K562 (cell line): ENCODE measurements around the gene SELL. TPM values are rescaled to one million over a fixed set of nuclear protein-coding genes. Genes with fewer than 3 reads are reported as not detected.

Source experiments
- ATAC-seq: fragments of 200-7000 bp; cut with Tn5 transposase; 3 replicates; pipeline ENCODE4 v1.9.1; 2020; ENCODE audit warnings: moderate library complexity
- BruUV-seq: library from RNA; stranded (reverse); fragments of 400-500 nt; replicated peaks from 2 replicates; lab custom pipeline; 2021; lab: Mats Ljungman, UMichigan
- CTCF ChIA-PET: fragments of 300-600 bp; formaldehyde crosslinking; extraction: SDS; loops from one replicate; lab custom pipeline; 2021; ENCODE audit warnings: low intra/inter-chr PET ratio; lab: Yijun Ruan, JAX
- POLR2A ChIA-PET: fragments of 300-600, 350-650 bp; sonication (Branson Sonifier 250); formaldehyde crosslinking; extraction: SDS; loops from one replicate; lab custom pipeline; 2021; ENCODE audit warnings: antibody characterized with exemption, inconsistent platforms; lab: Yijun Ruan, JAX
- DNase-seq, 4 experiments: peaks; one replicate each; pipeline versions ENCODE4 v3.0.0 to v3.0.0-alpha.2; 2011 to 2018; ENCODE audit warnings: low spot score in 3 of 4, mixed read lengths in 3 of 4; ENCODE audit errors: extremely low read depth in 1 of 4
- FAIRE-seq: peaks from 2 replicates; lab custom pipeline; 2011; peaks lifted over from hg19 to GRCh38; lab: Jason Lieb, UNC
- H2AFZ ChIP-seq: 2 replicates; pipeline ENCODE4 v1.6.0; 2011; ENCODE audit warnings: low read depth, low read length, control low read depth, inconsistent platforms
- H3K27ac ChIP-seq: fragments of 200-600 bp; 3 replicates; pipeline ENCODE4 v1.8.0; 2011; ENCODE audit warnings: low read depth, mild to moderate bottlenecking, control low read depth, inconsistent platforms, low read length, moderate library complexity, mixed read lengths; ENCODE audit errors: extremely low read depth
- H3K27me3 ChIP-seq, 2 experiments: fragments of 300-600 bp in 1 of 2; 2 replicates in 1 of 2; 3 replicates in 1 of 2; pipeline versions ENCODE4 v1.6.0 to v1.8.0; 2011; ENCODE audit warnings: inconsistent platforms in 2 of 2, low read length in 2 of 2, mild to moderate bottlenecking in 1 of 2, mixed read lengths in 1 of 2, moderate library complexity in 1 of 2; ENCODE audit not compliant: control insufficient read depth in 2 of 2, insufficient read depth in 2 of 2
- H3K36me3 ChIP-seq: fragments of 300-600 bp; 3 replicates; pipeline ENCODE4 v1.8.0; 2011; ENCODE audit warnings: mild to moderate bottlenecking, low read length, inconsistent platforms; ENCODE audit not compliant: control insufficient read depth, insufficient read depth
- H3K4me1 ChIP-seq, 2 experiments: fragments of 200-600 bp in 1 of 2; replicated peaks in 1 of 2; 2 replicates in 1 of 2; 3 replicates in 1 of 2; pipeline versions ENCODE4 v1.5.1 to v1.8.0; 2011; ENCODE audit warnings: inconsistent platforms in 2 of 2, low read length in 2 of 2, mild to moderate bottlenecking in 1 of 2, mixed read lengths in 1 of 2, moderate library complexity in 1 of 2; ENCODE audit not compliant: control insufficient read depth in 2 of 2, insufficient read depth in 2 of 2
- H3K4me2 ChIP-seq: 2 replicates; pipeline ENCODE4 v1.6.1; 2011; ENCODE audit warnings: low read length, control low read depth, inconsistent platforms, mixed read lengths; ENCODE audit not compliant: insufficient read depth
- H3K4me3 ChIP-seq: fragments of 200-600 bp; sonication (generic), shearing (Covaris generic); 2 replicates; pipeline ENCODE4 v1.5.1; 2016; ENCODE audit warnings: control low read depth, inconsistent platforms
- H3K79me2 ChIP-seq: fragments of 200-600 bp; 3 replicates; pipeline ENCODE4 v1.8.0; 2011; ENCODE audit warnings: low read length, inconsistent platforms; ENCODE audit not compliant: control insufficient read depth, insufficient read depth
- H3K9ac ChIP-seq, 2 experiments: 2 replicates each; pipeline versions ENCODE4 v1.6.0 to v1.6.1; 2011; ENCODE audit warnings: low read depth in 2 of 2, low read length in 2 of 2, control low read depth in 1 of 2, inconsistent platforms in 1 of 2, mild to moderate bottlenecking in 1 of 2, mixed read lengths in 1 of 2; ENCODE audit not compliant: insufficient read depth in 1 of 2
- H3K9me1 ChIP-seq: one replicate; pipeline ENCODE4 v1.6.0; 2011; ENCODE audit warnings: inconsistent platforms, mild to moderate bottlenecking, low read length, moderate library complexity; ENCODE audit not compliant: control insufficient read depth, insufficient read depth
- H3K9me3 ChIP-seq: replicated peaks from 2 replicates; pipeline ENCODE4 v1.5.1; 2011; ENCODE audit warnings: low read depth, low read length, inconsistent platforms; ENCODE audit not compliant: control insufficient read depth, insufficient read depth
- H4K20me1 ChIP-seq: replicated peaks from 2 replicates; pipeline ENCODE4 v1.6.1; 2011; ENCODE audit warnings: low read length, inconsistent platforms, mixed read lengths; ENCODE audit not compliant: control insufficient read depth, insufficient read depth
- ATF3 ChIP-seq, 2 experiments: fragments of 450-650 bp in 1 of 2; sonication (generic) in 1 of 2; formaldehyde crosslinking in 1 of 2; IDR thresholded peaks in 1 of 2; conservative IDR thresholded peaks in 1 of 2; 2 replicates each; pipeline versions ENCODE4 v1.6.1 to v1.8.1; 2016 to 2023; ENCODE audit warnings: mild to moderate bottlenecking in 2 of 2, moderate library complexity in 2 of 2, inconsistent platforms in 1 of 2, missing genetic modification reagents in 1 of 2
- CEBPB ChIP-seq: fragments of 450-650 bp; IDR thresholded peaks from 2 replicates; pipeline ENCODE4 v1.6.1; 2016; ENCODE audit warnings: missing genetic modification characterization, missing compliant biosample characterization
- CEBPG ChIP-seq, 3 experiments: fragments of 200-800 bp in 1 of 3; sonication (Bioruptor generic) in 1 of 3; sonication (generic) in 1 of 3; formaldehyde crosslinking in 1 of 3; IDR thresholded peaks in 2 of 3; conservative IDR thresholded peaks in 1 of 3; 2 replicates each; pipeline versions ENCODE4 v1.6.1 to v1.8.0; 2016 to 2022; ENCODE audit warnings: missing compliant biosample characterization in 2 of 3, missing genetic modification characterization in 2 of 3, mild to moderate bottlenecking in 1 of 3, missing genetic modification reagents in 1 of 3
- CREBBP ChIP-seq: IDR thresholded peaks from one replicate; pipeline ENCODE4 v1.6.1; 2012; ENCODE audit warnings: low read depth, mild to moderate bottlenecking, control low read depth, inconsistent platforms, low read length
- CTCF ChIP-seq, 3 experiments: IDR thresholded peaks in 2 of 3; conservative IDR thresholded peaks in 1 of 3; 2 replicates each; pipeline ENCODE4 v1.5.1; 2011 to 2012; ENCODE audit warnings: low read length in 3 of 3, mild to moderate bottlenecking in 3 of 3, control low read depth in 2 of 3, improper control_type of control experiment in 1 of 3, inconsistent platforms in 1 of 3, low read depth in 1 of 3, mixed read lengths in 1 of 3, moderate library complexity in 1 of 3; ENCODE audit not compliant: insufficient read depth in 2 of 3
- DEAF1 ChIP-seq: fragments of 450-650 bp; formaldehyde crosslinking; IDR thresholded peaks from 2 replicates; pipeline ENCODE4 v1.4.0; 2020; ENCODE audit warnings: mild to moderate bottlenecking, moderate library complexity
- NCOA4 ChIP-seq: fragments of 450-650 bp; IDR thresholded peaks from 2 replicates; pipeline ENCODE4 v1.6.1; 2018; ENCODE audit warnings: mild to moderate bottlenecking; ENCODE audit not compliant: partially characterized antibody
- SMARCA4 ChIP-seq: fragments of 450-650 bp; IDR thresholded peaks from 2 replicates; pipeline ENCODE4 v1.6.1; 2016
- SMC3 ChIP-seq: conservative IDR thresholded peaks from 2 replicates; pipeline ENCODE4 v1.6.1; 2011; ENCODE audit warnings: low read depth, low read length, improper control_type of control experiment; ENCODE audit not compliant: insufficient read depth
- ZBTB5 ChIP-seq: fragments of 450-650 bp; IDR thresholded peaks from 2 replicates; pipeline ENCODE4 v1.6.1; 2017; ENCODE audit warnings: antibody characterized with exemption
- ZC3H11A ChIP-seq: IDR thresholded peaks from 2 replicates; pipeline ENCODE4 v1.6.1; 2012; ENCODE audit warnings: low read depth, low read length, improper control_type of control experiment
- WGBS: fragments of 100-300 bp; shearing (Covaris generic); methylation state at CpG from one replicate; pipeline ENCODE4 v1.1.6; 2016; ENCODE audit warnings: low coverage, mixed read lengths; ENCODE audit not compliant: insufficient coverage; ENCODE audit errors: missing lambda C conversion rate; 5-methylcytosine and 5-hydroxymethylcytosine counted together
- in situ Hi-C: fragments of 300-500 bp; cut with MboI; formaldehyde crosslinking; loops from 4 replicates; pipeline ENCODE4 v1.15.0; 2018; ENCODE audit warnings: inconsistent platforms, mixed read lengths
- intact Hi-C: fragments of 100-400 bp; cut with micrococcal nuclease; formaldehyde crosslinking; loops from 2 replicates; pipeline ENCODE4 v1.14.2; 2022
- polyA plus RNA-seq, 8 experiments: library from polyadenylated mRNA; depleted of rRNA in 4 of 8; stranded (reverse) in 5 of 8; unstranded in 3 of 8; fragments of >200 nt; fragmentation: Nextera tagmentation in 2 of 8; fragmentation: Illumina TruSeq in 1 of 8; extraction: Ambion mirVana in 2 of 8; extraction: Trizol in 1 of 8; gene quantifications; 2 replicates each; pipeline versions ENCODE4 v1.2.1 to v1.2.3, GENCODE V29; 2011 to 2014; ENCODE audit warnings: inconsistent platforms in 1 of 8, missing spikeins in 1 of 8
- total RNA-seq, 7 experiments: library from RNA; depleted of rRNA in 6 of 7; stranded (reverse); fragments of >200 nt in 6 of 7; fragmentation: Illumina TruSeq in 2 of 7; extraction: Trizol in 2 of 7; gene quantifications; 2 replicates each; pipeline versions ENCODE4 v1.2.1 to v1.2.3, GENCODE V29; 2011 to 2021; ENCODE audit warnings: low replicate concordance in 1 of 7

Gene SELL
- total and polyA plus RNA-seq, 9 of the 15 experiments (the other 6 are each of a cell fraction or from before 2014, with no cell fraction given), result 0.51 TPM; not detected in 8

- TF ChIP-seq CTCF (IDR thresholded peaks at IDR 0.05 in 2 of 3, conservative IDR thresholded peaks at IDR 0.05 in 1 of 3; ENCODE audit: insufficient read depth in 2 of 3, low read depth in 1 of 3, low read length in 3 of 3) (peak; percentile 77 to 82 (median 78)), SMC3 (peak; percentile 62), DEAF1 (CRISPR knock-in tag) (peak; percentile 66)
- TF ChIP-seq, all 486 proteins: peak for 27
These were observed at the start of gene SELL (continued) for GRCh38 chr1:169711469-169712308.

- H3K27ac ChIP-seq, result no peak overlapping the region
- H3K4me3 ChIP-seq, result no peak overlapping the region
- in situ Hi-C loops, result no loop called here
- H4K20me1 ChIP-seq, result no peaks in the 10 kb centered on the region
- no peaks in the 10 kb centered on the region for H3K79me2 ChIP-seq
- no peak for FAIRE-seq
- no peak for DNase-seq
- H3K4me2 ChIP-seq, result no peak overlapping the region
- H3K9me3 ChIP-seq, result no peaks in the 10 kb centered on the region
- no peaks in the 10 kb centered on the region for H3K4me1 ChIP-seq
- intact Hi-C loops, result no loop called here
- ChIA-PET POLR2A (no interaction called here), CTCF (no interaction called here)
- H3K9ac ChIP-seq, result no peak overlapping the region
- no TSS peak for BruUV-seq
- H3K36me3 ChIP-seq, result no peaks in the 10 kb centered on the region
- no peaks in the 10 kb centered on the region for H3K9me1 ChIP-seq
- WGBS, result 4% methylated on average over 3 of the region's 3 CpGs
- TF ChIP-seq CEBPG (CRISPR knock-in tag; IDR thresholded peaks at IDR 0.05) (no peak), CEBPG (tag; conservative IDR thresholded peaks at IDR 0.05 in 1 of 2, IDR thresholded peaks at IDR 0.05 in 1 of 2) (peak; percentile 16 to 66; a peak in 1 of 4 replicates), CEBPB (0 out of 2 replicates have a peak, but pooled peaks have one; percentile 33), CREBBP (no peak), SMARCA4 (no peak), NCOA4 (no peak), ATF3 (IDR thresholded peaks at IDR 0.05) (peak; percentile 60; the same call in 1 of the 2 replicates), ATF3 (CRISPR knock-in tag; conservative IDR thresholded peaks at IDR 0.05) (no peak), ZBTB5 (no peak), ZC3H11A (no peak)
- H3K27me3 ChIP-seq, result peaks cover 0 to 4% of the 10 kb centered on the region in 2 experiments; a peak in 2 of 5 replicates
- no peak overlapping the region for H2AFZ ChIP-seq
- ATAC-seq, result no peak
These were observed 47.6 kb upstream of the SELL start for GRCh38 chr1:169759038-169759437.
